ENCODE data around the gene PMEPA1.

DNA sequence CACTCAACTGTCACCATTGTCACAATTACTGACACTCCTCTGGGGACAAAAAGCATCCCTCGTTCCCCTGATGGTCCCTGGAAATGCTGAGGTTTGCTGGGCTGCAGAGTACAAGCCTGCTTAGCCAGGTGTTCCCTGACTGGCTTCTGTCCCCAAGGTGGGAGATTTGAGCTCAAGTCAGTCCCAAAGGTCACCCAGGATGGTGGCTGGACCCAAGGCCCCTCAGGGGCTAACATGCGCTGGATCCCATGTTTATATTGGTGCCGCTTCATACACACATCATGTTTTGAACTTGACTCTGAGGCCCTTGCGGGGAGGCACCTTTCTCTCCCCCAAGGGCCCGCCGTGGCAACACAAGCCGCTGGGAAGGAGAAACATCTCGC is 44.2 kb downstream of the PMEPA1 start:
- TF ChIP-seq SIX5 (IDR thresholded peaks at IDR 0.05; ENCODE audit: low read depth, low read length, severe bottlenecking) (no peak), RAD51 (IDR thresholded peaks at IDR 0.05) (no peak), POLR2A (IDR thresholded peaks at IDR 0.05; ENCODE audit: low read depth, low read length) (no peak), REST (IDR thresholded peaks at IDR 0.05; ENCODE audit: low read depth, low read length) (no peak), BCLAF1 (IDR thresholded peaks at IDR 0.05) (no peak), EZH2 (IDR thresholded peaks at IDR 0.05; ENCODE audit: borderline replicate concordance, control insufficient read depth, low read depth, low read length) (no peak), ZNF384 (IDR thresholded peaks at IDR 0.05; ENCODE audit: borderline replicate concordance, low read depth, low read length) (no peak), CTCF (IDR thresholded peaks at IDR 0.05 in 2 of 3, conservative IDR thresholded peaks at IDR 0.05 in 1 of 3; ENCODE audit: control insufficient read depth in 2 of 3, extremely low read depth in 1 of 3, insufficient read depth in 1 of 3, low read depth in 3 of 3, low read length in 3 of 3) (no peak), ZNF207 (IDR thresholded peaks at IDR 0.05; ENCODE audit: borderline replicate concordance) (no peak), KDM1A (IDR thresholded peaks at IDR 0.05; ENCODE audit: borderline replicate concordance) (no peak)
